Dendritic cell treated with granulocyte-macrophage colony-stimulating factor and Interleukin-4, amounts not matched to agents 40 ng/mL and 50 ng/mL, for 4 days (primary cell): Measurements from ENCODE around the gene DNAJB6.

Experiments
- H3K27ac Mint-ChIP-seq: one replicate; pipeline ENCODE4 v1.8.0; 2022; ENCODE audit warnings: mild to moderate bottlenecking, mixed read lengths
- H3K27me3 Mint-ChIP-seq: one replicate; pipeline ENCODE4 v1.8.0; 2022; ENCODE audit warnings: mild to moderate bottlenecking, mixed read lengths
- H3K36me3 Mint-ChIP-seq: one replicate; pipeline ENCODE4 v1.8.0; 2022; ENCODE audit warnings: low read depth, mixed read lengths
- H3K4me1 Mint-ChIP-seq: one replicate; pipeline ENCODE4 v1.8.0; 2022; ENCODE audit warnings: low read depth, mixed read lengths
- H3K4me3 Mint-ChIP-seq: one replicate; pipeline ENCODE4 v1.8.0; 2022; ENCODE audit warnings: mild to moderate bottlenecking, moderate library complexity, mixed read lengths
- H3K9me3 Mint-ChIP-seq: one replicate; pipeline ENCODE4 v1.8.0; 2022; ENCODE audit warnings: mixed read lengths
- intact Hi-C: fragments of 100-400 bp; cut with micrococcal nuclease; formaldehyde crosslinking; loops from one replicate; pipeline ENCODE4 v1.15.0; 2022

Gene DNAJB6

GRCh38 chr7:157400171-157400860 lies 63.5 kb downstream of the DNAJB6 start:
- peaks cover 45% of the 10 kb centered on the region for H3K4me1 Mint-ChIP-seq
- no peaks in the 10 kb centered on the region for H3K9me3 Mint-ChIP-seq
- H3K4me3 Mint-ChIP-seq: no peak overlapping the region
- H3K36me3 Mint-ChIP-seq: peaks cover 100% of the 10 kb centered on the region
- intact Hi-C loops: no loop called here
- H3K27me3 Mint-ChIP-seq: no peaks in the 10 kb centered on the region
- H3K27ac Mint-ChIP-seq: no peak overlapping the region

- Mint-ChIP-seq H3K9me3 (no peaks in the 10 kb centered on the region), H3K4me1 (peaks cover 45% of the 10 kb centered on the region), H3K4me3 (no peak overlapping the region), H3K27me3 (no peaks in the 10 kb centered on the region), H3K36me3 (peaks cover 100% of the 10 kb centered on the region), H3K27ac (no peak overlapping the region)
- intact Hi-C loops: no loop called here
Observed at GRCh38 chr7:157401567-157402387, 65.0 kb downstream of the DNAJB6 start.

- Mint-ChIP-seq H3K36me3 (peaks cover 100% of the 10 kb centered on the region), H3K4me3 (no peak overlapping the region)
Observed at GRCh38 chr7:157402388-157402703, 65.5 kb downstream of the DNAJB6 start.

GRCh38 chr7:157402911-157403534 lies 66.2 kb downstream of the DNAJB6 start:
- no peak overlapping the region for H3K4me3 Mint-ChIP-seq

More at GRCh38 chr7:157402388-157402703, 65.5 kb downstream of the DNAJB6 start:
- H3K27me3 Mint-ChIP-seq: no peaks in the 10 kb centered on the region
- no peaks in the 10 kb centered on the region for H3K9me3 Mint-ChIP-seq
- peaks cover 44% of the 10 kb centered on the region for H3K4me1 Mint-ChIP-seq
- H3K27ac Mint-ChIP-seq: no peak overlapping the region
- intact Hi-C loops: no loop called here

GRCh38 chr7:157403646-157404401 lies 67.0 kb downstream of the DNAJB6 start:
- H3K36me3 Mint-ChIP-seq: peaks cover 100% of the 10 kb centered on the region
- no peaks in the 10 kb centered on the region for H3K9me3 Mint-ChIP-seq
- intact Hi-C loops: no loop called here

More at GRCh38 chr7:157402911-157403534, 66.2 kb downstream of the DNAJB6 start:
- intact Hi-C loops: no loop called here
- Mint-ChIP-seq H3K4me1 (peaks cover 37% of the 10 kb centered on the region), H3K9me3 (no peaks in the 10 kb centered on the region), H3K27me3 (no peaks in the 10 kb centered on the region), H3K36me3 (peaks cover 100% of the 10 kb centered on the region), H3K27ac (no peak overlapping the region)

GRCh38 chr7:157404845-157405481 lies 68.2 kb downstream of the DNAJB6 start:
- no peak overlapping the region for H3K4me3 Mint-ChIP-seq
- H3K36me3 Mint-ChIP-seq: peaks cover 100% of the 10 kb centered on the region
- H3K9me3 Mint-ChIP-seq: no peaks in the 10 kb centered on the region
- H3K4me1 Mint-ChIP-seq: peaks cover 32% of the 10 kb centered on the region
- H3K27me3 Mint-ChIP-seq: no peaks in the 10 kb centered on the region
- no peak overlapping the region for H3K27ac Mint-ChIP-seq
- intact Hi-C loops: no loop called here

More at GRCh38 chr7:157403646-157404401, 67.0 kb downstream of the DNAJB6 start:
- no peaks in the 10 kb centered on the region for H3K27me3 Mint-ChIP-seq
- H3K4me3 Mint-ChIP-seq: no peak overlapping the region
- H3K4me1 Mint-ChIP-seq: peaks cover 32% of the 10 kb centered on the region
- no peak overlapping the region for H3K27ac Mint-ChIP-seq

- Mint-ChIP-seq H3K9me3 (no peaks in the 10 kb centered on the region), H3K27ac (no peak overlapping the region), H3K36me3 (peaks cover 100% of the 10 kb centered on the region), H3K4me3 (no peak overlapping the region), H3K4me1 (peaks cover 31% of the 10 kb centered on the region), H3K27me3 (no peaks in the 10 kb centered on the region)
- intact Hi-C loops: no loop called here
Observed at GRCh38 chr7:157405501-157405900, 68.7 kb downstream of the DNAJB6 start.

GRCh38 chr7:157405914-157406810 lies 69.4 kb downstream of the DNAJB6 start:
- H3K36me3 Mint-ChIP-seq: peaks cover 100% of the 10 kb centered on the region
- intact Hi-C loops: no loop called here
- H3K27me3 Mint-ChIP-seq: no peaks in the 10 kb centered on the region
- no peak overlapping the region for H3K27ac Mint-ChIP-seq
- no peaks in the 10 kb centered on the region for H3K9me3 Mint-ChIP-seq
- no peak overlapping the region for H3K4me3 Mint-ChIP-seq
- H3K4me1 Mint-ChIP-seq: peaks cover 28% of the 10 kb centered on the region

- Mint-ChIP-seq H3K4me3 (no peak overlapping the region), H3K9me3 (no peaks in the 10 kb centered on the region), H3K27ac (no peak overlapping the region), H3K4me1 (peaks cover 20% of the 10 kb centered on the region), H3K36me3 (peaks cover 100% of the 10 kb centered on the region), H3K27me3 (no peaks in the 10 kb centered on the region)
- intact Hi-C loops: no loop called here
Observed at GRCh38 chr7:157406971-157407370, 70.2 kb downstream of the DNAJB6 start.

GRCh38 chr7:157407512-157408257 lies 70.9 kb downstream of the DNAJB6 start:
- Mint-ChIP-seq H3K27me3 (no peaks in the 10 kb centered on the region), H3K36me3 (peaks cover 100% of the 10 kb centered on the region), H3K4me3 (no peak overlapping the region), H3K27ac (no peak overlapping the region), H3K9me3 (no peaks in the 10 kb centered on the region), H3K4me1 (peaks cover 15% of the 10 kb centered on the region)
- intact Hi-C loops: no loop called here

GRCh38 chr7:157408258-157409101 lies 71.7 kb downstream of the DNAJB6 start:
- Mint-ChIP-seq H3K27me3 (no peaks in the 10 kb centered on the region), H3K4me3 (no peak overlapping the region), H3K9me3 (no peaks in the 10 kb centered on the region), H3K27ac (no peak overlapping the region), H3K36me3 (peaks cover 100% of the 10 kb centered on the region), H3K4me1 (peaks cover 8% of the 10 kb centered on the region)
- intact Hi-C loops: no loop called here
